ENCODE measurements around the gene SLC9A7.

GRCh38 chrX:46803140-46803539, 44.2 kb upstream of the SLC9A7 start:
- TF ChIP-seq FOS (IDR thresholded peaks at IDR 0.05; ENCODE audit: borderline replicate concordance, insufficient read depth, low read length), result no peak
- TF ChIP-seq, protein P1, sequence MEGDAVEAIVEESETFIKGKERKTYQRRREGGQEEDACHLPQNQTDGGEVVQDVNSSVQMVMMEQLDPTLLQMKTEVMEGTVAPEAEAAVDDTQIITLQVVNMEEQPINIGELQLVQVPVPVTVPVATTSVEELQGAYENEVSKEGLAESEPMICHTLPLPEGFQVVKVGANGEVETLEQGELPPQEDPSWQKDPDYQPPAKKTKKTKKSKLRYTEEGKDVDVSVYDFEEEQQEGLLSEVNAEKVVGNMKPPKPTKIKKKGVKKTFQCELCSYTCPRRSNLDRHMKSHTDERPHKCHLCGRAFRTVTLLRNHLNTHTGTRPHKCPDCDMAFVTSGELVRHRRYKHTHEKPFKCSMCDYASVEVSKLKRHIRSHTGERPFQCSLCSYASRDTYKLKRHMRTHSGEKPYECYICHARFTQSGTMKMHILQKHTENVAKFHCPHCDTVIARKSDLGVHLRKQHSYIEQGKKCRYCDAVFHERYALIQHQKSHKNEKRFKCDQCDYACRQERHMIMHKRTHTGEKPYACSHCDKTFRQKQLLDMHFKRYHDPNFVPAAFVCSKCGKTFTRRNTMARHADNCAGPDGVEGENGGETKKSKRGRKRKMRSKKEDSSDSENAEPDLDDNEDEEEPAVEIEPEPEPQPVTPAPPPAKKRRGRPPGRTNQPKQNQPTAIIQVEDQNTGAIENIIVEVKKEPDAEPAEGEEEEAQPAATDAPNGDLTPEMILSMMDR (IDR thresholded peaks at IDR 0.05; ENCODE audit: extremely low read depth in 1 of 2, insufficient read depth in 1 of 2, low read depth in 1 of 2, low read length in 2 of 2), result peak in 1 of 2 donors; percentile 20
- TF ChIP-seq MAX (IDR thresholded peaks at IDR 0.05; ENCODE audit: insufficient read depth, insufficient read length), result no peak
- TF ChIP-seq POLR2A (IDR thresholded peaks at IDR 0.05; ENCODE audit: low read depth, low read length), result no peak
- no peak for TF ChIP-seq POLR2AphosphoS5 (IDR thresholded peaks at IDR 0.05; ENCODE audit: insufficient read depth, low read depth, low read length)
